ENCODE measurements around the gene GJA4. TPM values are rescaled to one million over a fixed set of nuclear protein-coding genes. Genes with fewer than 3 reads are reported as not detected.

GJA4 gene
- total and polyA plus RNA-seq, 4 donors: 6.4 to 28.9 (median 19.3) TPM

DNA sequence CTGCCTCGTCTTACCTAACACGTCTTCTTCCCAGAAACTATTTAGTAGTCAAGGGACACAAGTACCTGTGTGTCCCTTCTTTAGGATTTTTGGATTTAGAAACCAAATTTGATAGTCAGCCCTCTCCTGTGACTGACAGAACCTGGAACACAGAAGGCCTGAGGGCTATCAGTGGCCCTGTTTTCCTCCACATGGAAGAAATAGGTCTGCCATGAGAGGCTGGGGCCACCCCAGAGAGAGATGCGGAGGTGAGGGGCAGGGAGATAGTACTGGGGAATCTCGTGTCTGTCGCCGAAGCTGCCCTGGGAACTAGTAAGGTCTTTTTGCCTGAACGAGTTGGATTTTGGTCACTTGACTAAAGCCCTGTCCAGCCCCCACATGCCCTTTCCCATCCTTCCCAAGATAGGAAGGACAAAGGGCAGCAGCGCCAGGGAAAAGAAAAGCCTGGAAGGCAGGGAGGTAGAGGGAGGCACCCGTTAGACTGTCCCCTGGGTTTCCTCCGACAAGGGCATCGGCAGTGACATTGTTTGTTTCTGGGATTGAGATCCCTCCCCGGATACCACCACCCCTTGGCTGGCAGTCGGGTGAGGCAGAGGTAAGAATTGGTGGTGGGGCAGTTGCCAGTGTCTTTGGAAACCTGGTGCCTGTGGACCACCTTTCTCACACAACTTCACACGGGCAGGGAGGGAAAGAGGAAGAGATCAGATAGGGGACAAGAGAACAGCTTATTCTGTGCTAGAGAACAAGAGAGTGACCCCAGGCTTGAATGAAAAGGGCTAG is 46.9 kb downstream of the GJA4 start:
- H3K27ac ChIP-seq (ENCODE audit: low read depth in 1 of 2, low read length in 1 of 2): peak overlapping the region in 1 of 2 donors; percentile 37
- H3K27me3 ChIP-seq (ENCODE audit: control insufficient read depth in 3 of 3, insufficient read depth in 3 of 3, low read length in 2 of 3): no peaks in the 10 kb centered on the region
- 69 to 78% methylated on average over 14 of the region's 14 CpGs for WGBS, 2 donors
- no peak overlapping the region for H3K9ac ChIP-seq (ENCODE audit: insufficient read depth in 1 of 2, low read length in 2 of 2)
- no peak overlapping the region for H3K4me3 ChIP-seq
- H3K36me3 ChIP-seq (ENCODE audit: control insufficient read depth in 4 of 4, insufficient read depth in 4 of 4, low read length in 4 of 4): no peaks in the 10 kb centered on the region
- TF ChIP-seq, protein P1, sequence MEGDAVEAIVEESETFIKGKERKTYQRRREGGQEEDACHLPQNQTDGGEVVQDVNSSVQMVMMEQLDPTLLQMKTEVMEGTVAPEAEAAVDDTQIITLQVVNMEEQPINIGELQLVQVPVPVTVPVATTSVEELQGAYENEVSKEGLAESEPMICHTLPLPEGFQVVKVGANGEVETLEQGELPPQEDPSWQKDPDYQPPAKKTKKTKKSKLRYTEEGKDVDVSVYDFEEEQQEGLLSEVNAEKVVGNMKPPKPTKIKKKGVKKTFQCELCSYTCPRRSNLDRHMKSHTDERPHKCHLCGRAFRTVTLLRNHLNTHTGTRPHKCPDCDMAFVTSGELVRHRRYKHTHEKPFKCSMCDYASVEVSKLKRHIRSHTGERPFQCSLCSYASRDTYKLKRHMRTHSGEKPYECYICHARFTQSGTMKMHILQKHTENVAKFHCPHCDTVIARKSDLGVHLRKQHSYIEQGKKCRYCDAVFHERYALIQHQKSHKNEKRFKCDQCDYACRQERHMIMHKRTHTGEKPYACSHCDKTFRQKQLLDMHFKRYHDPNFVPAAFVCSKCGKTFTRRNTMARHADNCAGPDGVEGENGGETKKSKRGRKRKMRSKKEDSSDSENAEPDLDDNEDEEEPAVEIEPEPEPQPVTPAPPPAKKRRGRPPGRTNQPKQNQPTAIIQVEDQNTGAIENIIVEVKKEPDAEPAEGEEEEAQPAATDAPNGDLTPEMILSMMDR (IDR thresholded peaks at IDR 0.05; ENCODE audit: control extremely low read depth, extremely low read depth): no peak
- ATAC-seq (ENCODE audit: insufficient read depth, low FRiP score): no peak
- H3K4me1 ChIP-seq (ENCODE audit: control insufficient read depth in 5 of 5, insufficient read depth in 5 of 5, low read length in 5 of 5): peaks cover 0 to 27% (median 0%) of the 10 kb centered on the region in 5 donors
- no peak for DNase-seq
- peaks cover 0 to 2% (median 0%) of the 10 kb centered on the region in 4 donors for H3K9me3 ChIP-seq (ENCODE audit: control insufficient read depth in 4 of 4, insufficient read depth in 3 of 4, low read length in 3 of 4)

DNA sequence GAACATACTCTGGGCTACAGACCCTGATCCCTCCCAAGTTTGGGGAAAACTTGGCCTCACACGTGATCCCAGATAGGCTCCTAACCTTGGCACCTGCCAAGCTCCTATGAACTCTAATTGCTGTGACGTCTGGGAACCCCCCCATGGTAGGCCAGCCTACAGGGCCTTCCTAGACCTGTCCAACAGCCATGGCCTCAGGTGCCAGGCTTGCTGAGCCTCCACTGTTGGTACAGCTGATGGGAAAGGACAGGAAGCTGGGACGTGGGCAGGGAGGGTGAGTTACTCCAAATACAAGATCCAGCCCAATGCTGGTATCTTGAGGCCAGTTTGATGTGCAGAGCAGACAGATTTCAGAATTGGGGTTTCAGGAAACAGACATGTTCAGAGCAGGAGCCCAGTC is 47.6 kb downstream of the GJA4 start:
- peaks cover 0 to 29% (median 0%) of the 10 kb centered on the region in 5 donors for H3K4me1 ChIP-seq (ENCODE audit: control insufficient read depth in 5 of 5, insufficient read depth in 5 of 5, low read length in 5 of 5)
- H3K27ac ChIP-seq (ENCODE audit: low read depth in 1 of 2, low read length in 1 of 2): peak overlapping the region in 1 of 2 donors; percentile 37
- ATAC-seq (ENCODE audit: insufficient read depth, low FRiP score): no peak
- no peak overlapping the region for H3K9ac ChIP-seq (ENCODE audit: insufficient read depth in 1 of 2, low read length in 2 of 2)
- no peaks in the 10 kb centered on the region for H3K9me3 ChIP-seq (ENCODE audit: control insufficient read depth in 4 of 4, insufficient read depth in 3 of 4, low read length in 3 of 4)
- WGBS, 2 donors: 90 to 92% methylated on average over 3 of the region's 3 CpGs
- no peaks in the 10 kb centered on the region for H3K27me3 ChIP-seq (ENCODE audit: control insufficient read depth in 3 of 3, insufficient read depth in 3 of 3, low read length in 2 of 3)
- TF ChIP-seq, protein P1 (IDR thresholded peaks at IDR 0.05; ENCODE audit: control extremely low read depth, extremely low read depth): no peak
- no peak for DNase-seq
- H3K4me3 ChIP-seq: no peak overlapping the region
- H3K36me3 ChIP-seq (ENCODE audit: control insufficient read depth in 4 of 4, insufficient read depth in 4 of 4, low read length in 4 of 4): no peaks in the 10 kb centered on the region

DNA sequence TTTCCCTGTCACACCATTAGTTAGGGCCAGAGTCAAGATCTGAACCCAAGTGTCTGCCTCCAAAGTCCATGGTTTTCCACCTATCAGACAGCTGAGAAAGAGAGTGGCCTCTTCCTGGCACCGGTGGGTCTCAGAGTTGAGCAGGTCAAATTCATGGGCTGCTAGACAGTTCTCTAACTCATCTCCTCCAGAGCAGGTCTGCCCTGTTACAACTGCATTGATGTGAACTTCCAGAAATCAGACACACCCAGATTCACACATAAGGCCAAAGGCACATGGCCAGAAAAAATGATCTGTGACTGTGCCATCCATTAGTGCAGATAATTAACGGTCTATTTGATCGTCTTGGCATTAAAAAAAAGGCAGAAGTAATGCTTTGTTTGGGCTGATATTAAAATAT is 49.3 kb downstream of the GJA4 start:
- Histone ChIP-seq H3K4me3 (no peak overlapping the region), H3K36me3 (ENCODE audit: control insufficient read depth in 4 of 4, insufficient read depth in 4 of 4, low read length in 4 of 4) (peaks cover 0 to 2% (median 0%) of the 10 kb centered on the region in 4 donors), H3K4me1 (ENCODE audit: control insufficient read depth in 5 of 5, insufficient read depth in 5 of 5, low read length in 5 of 5) (peaks cover 0 to 25% (median 3%) of the 10 kb centered on the region in 5 donors), H3K9me3 (ENCODE audit: control insufficient read depth in 4 of 4, insufficient read depth in 3 of 4, low read length in 3 of 4) (no peaks in the 10 kb centered on the region), H3K9ac (ENCODE audit: insufficient read depth in 1 of 2, low read length in 2 of 2) (no peak overlapping the region), H3K27me3 (ENCODE audit: control insufficient read depth in 3 of 3, insufficient read depth in 3 of 3, low read length in 2 of 3) (no peaks in the 10 kb centered on the region), H3K27ac (ENCODE audit: low read depth in 1 of 2, low read length in 1 of 2) (no peak overlapping the region)
- TF ChIP-seq, protein P1 (IDR thresholded peaks at IDR 0.05; ENCODE audit: control extremely low read depth, extremely low read depth): no peak
- WGBS, 2 donors: 48 to 58% methylated on average over 3 of the region's 3 CpGs
- DNase-seq: no peak
- no peak for ATAC-seq (ENCODE audit: insufficient read depth, low FRiP score)
